Measurements from ENCODE around the gene C2orf92.

GRCh38 chr2:97749581-97749980 is 80.1 kb downstream of the C2orf92 start:
- TF ChIP-seq FOXA1 (IDR thresholded peaks at IDR 0.05) (no peak), TARDBP (IDR thresholded peaks at IDR 0.05) (no peak), ZNF384 (IDR thresholded peaks at IDR 0.05) (no peak), PKNOX1 (IDR thresholded peaks at IDR 0.05) (no peak), ARNT (IDR thresholded peaks at IDR 0.05) (no peak)

Data from HEK293T (cell line).